HepG2 (cell line): ENCODE measurements around the gene COX8C. TPM values are rescaled to one million over a fixed set of nuclear protein-coding genes. Genes with fewer than 3 reads are reported as not detected.

Experiments used
- ATAC-seq: fragments of 200-7000 bp; cut with Tn5 transposase; 3 replicates; pipeline ENCODE4 v1.9.1; 2020; ENCODE audit warnings: mild to moderate bottlenecking, moderate library complexity
- BruUV-seq: library from RNA; stranded (reverse); fragments of 400-500 nt; replicated peaks from 2 replicates; lab custom pipeline; 2021; lab: Mats Ljungman, UMichigan
- CTCF ChIA-PET: fragments of 300-600 bp; formaldehyde crosslinking; extraction: SDS; loops from one replicate; lab custom pipeline; 2021; ENCODE audit warnings: low total read pairs, inconsistent platforms, low intra/inter-chr PET ratio; lab: Yijun Ruan, JAX
- POLR2A ChIA-PET: fragments of 350-600 bp; sonication (Branson Sonifier 250); formaldehyde crosslinking; loops from one replicate; lab custom pipeline; 2020; ENCODE audit warnings: antibody characterized with exemption, inconsistent platforms; lab: Yijun Ruan, JAX
- DNase-seq: peaks from one replicate; pipeline ENCODE4 v3.0.0-alpha.2; 2015; ENCODE audit warnings: low spot score
- FAIRE-seq: peaks from 3 replicates; lab custom pipeline; 2011; peaks lifted over from hg19 to GRCh38; lab: Jason Lieb, UNC
- H2AFZ ChIP-seq: one replicate; pipeline ENCODE4 v1.6.1; 2011; ENCODE audit warnings: low read length, inconsistent platforms
- H3K27ac ChIP-seq: fragments of 300-600 bp; 3 replicates; pipeline ENCODE4 v1.8.0; 2011; ENCODE audit warnings: mixed run types, mild to moderate bottlenecking, mixed read lengths, low read length, inconsistent platforms; ENCODE audit not compliant: insufficient read depth; ENCODE audit errors: extremely low read length
- H3K27me3 ChIP-seq, 2 experiments: fragments of 200-600 bp in 1 of 2; 2 replicates in 1 of 2; 3 replicates in 1 of 2; pipeline versions ENCODE4 v1.6.0 to v1.8.0; 2011; ENCODE audit warnings: low read length in 2 of 2, mild to moderate bottlenecking in 2 of 2, moderate library complexity in 2 of 2, inconsistent platforms in 1 of 2; ENCODE audit not compliant: insufficient read depth in 2 of 2, control insufficient read depth in 1 of 2
- H3K36me3 ChIP-seq, 2 experiments: fragments of 200-600 bp in 1 of 2; replicated peaks in 1 of 2; 2 replicates in 1 of 2; 3 replicates in 1 of 2; pipeline versions ENCODE4 v1.5.1 to v1.8.0; 2011; ENCODE audit warnings: low read length in 2 of 2, inconsistent platforms in 1 of 2; ENCODE audit not compliant: insufficient read depth in 2 of 2, control insufficient read depth in 1 of 2
- H3K4me1 ChIP-seq: 2 replicates; pipeline ENCODE4 v1.5.1; 2012; ENCODE audit warnings: low read length, inconsistent platforms; ENCODE audit not compliant: insufficient read depth
- H3K4me2 ChIP-seq: 2 replicates; pipeline ENCODE4 v1.6.0; 2011; ENCODE audit warnings: low read depth, low read length, inconsistent platforms
- H3K4me3 ChIP-seq, 3 experiments: fragments of 200-600 bp in 1 of 3; sonication (generic), shearing (Covaris generic) in 1 of 3; replicated peaks in 1 of 3; 2 replicates each; pipeline ENCODE4 v1.5.1; 2011 to 2016; ENCODE audit warnings: low read length in 3 of 3, inconsistent platforms in 2 of 3, low read depth in 2 of 3, mild to moderate bottlenecking in 2 of 3, control low read depth in 1 of 3, mixed read lengths in 1 of 3; ENCODE audit not compliant: insufficient read depth in 1 of 3
- H3K79me2 ChIP-seq: one replicate; pipeline ENCODE4 v1.6.1; 2011; ENCODE audit warnings: low read length, inconsistent platforms; ENCODE audit not compliant: insufficient read depth
- H3K9ac ChIP-seq: 2 replicates; pipeline ENCODE4 v1.6.0; 2011; ENCODE audit warnings: mild to moderate bottlenecking, low read depth, low read length, inconsistent platforms; ENCODE audit not compliant: insufficient read depth
- H3K9me3 ChIP-seq: 2 replicates; pipeline ENCODE4 v1.5.1; 2012; ENCODE audit warnings: mild to moderate bottlenecking, low read length
- H4K20me1 ChIP-seq: 2 replicates; pipeline ENCODE4 v1.6.0; 2011; ENCODE audit warnings: inconsistent platforms, mild to moderate bottlenecking, low read length, moderate library complexity; ENCODE audit not compliant: insufficient read depth
- ARID4A ChIP-seq: sonication (generic); formaldehyde crosslinking; IDR thresholded peaks from 2 replicates; pipeline ENCODE4 v1.5.0; 2020; ENCODE audit warnings: mild to moderate bottlenecking, missing genetic modification reagents, borderline replicate concordance
- EHMT2 ChIP-seq: fragments of 200-600 bp; sonication (generic); IDR thresholded peaks from 2 replicates; pipeline ENCODE4 v1.7.0; 2017; ENCODE audit warnings: antibody characterized with exemption, low read depth, low read length, borderline replicate concordance
- FLYWCH1 ChIP-seq: sonication (generic); formaldehyde crosslinking; IDR thresholded peaks from 2 replicates; pipeline ENCODE4 v1.8.1; 2023; ENCODE audit warnings: mild to moderate bottlenecking, missing genetic modification reagents
- HMG20B ChIP-seq: conservative IDR thresholded peaks from 2 replicates; pipeline ENCODE4 v1.6.1; 2016; ENCODE audit warnings: missing genetic modification reagents, missing compliant biosample characterization
- ISL2 ChIP-seq: sonication (generic); formaldehyde crosslinking; IDR thresholded peaks from 2 replicates; pipeline ENCODE4 v1.5.0; 2020; ENCODE audit warnings: missing genetic modification reagents
- JARID2 ChIP-seq: sonication (generic); formaldehyde crosslinking; IDR thresholded peaks from 2 replicates; pipeline ENCODE4 v1.8.1; 2023; ENCODE audit warnings: missing genetic modification reagents, inconsistent platforms; ENCODE audit not compliant: insufficient replicate concordance
- POGK ChIP-seq: sonication (generic); formaldehyde crosslinking; conservative IDR thresholded peaks from 2 replicates; pipeline ENCODE4 v1.8.0; 2022; ENCODE audit warnings: mild to moderate bottlenecking, moderate library complexity, missing genetic modification reagents
- TAF15 ChIP-seq: fragments of 200-400 bp; formaldehyde crosslinking; IDR thresholded peaks from one replicate; pipeline ENCODE4 v1.6.1; 2018; ENCODE audit warnings: mild to moderate bottlenecking, low read depth, low read length; ENCODE audit not compliant: poor library complexity, severe bottlenecking
- TBP ChIP-seq: sonication (generic); formaldehyde crosslinking; IDR thresholded peaks from 2 replicates; pipeline ENCODE4 v1.5.0; 2020; ENCODE audit warnings: missing genetic modification reagents
- TRIM24 ChIP-seq: sonication (generic); formaldehyde crosslinking; IDR thresholded peaks from 2 replicates; pipeline ENCODE4 v1.8.0; 2022; ENCODE audit warnings: mild to moderate bottlenecking, missing genetic modification reagents
- ZNF331 ChIP-seq: sonication (generic); formaldehyde crosslinking; IDR thresholded peaks from 2 replicates; pipeline ENCODE4 v1.4.0; 2020; ENCODE audit warnings: missing genetic modification reagents
- ZNF367 ChIP-seq: sonication (generic); formaldehyde crosslinking; IDR thresholded peaks from 2 replicates; pipeline ENCODE4 v1.4.0; 2020; ENCODE audit warnings: missing genetic modification reagents, borderline replicate concordance
- ZNF713 ChIP-seq: sonication (generic); formaldehyde crosslinking; IDR thresholded peaks from 2 replicates; pipeline ENCODE4 v1.4.0; 2020; ENCODE audit warnings: mild to moderate bottlenecking, missing genetic modification reagents
- WGBS: methylation state at CpG from one replicate; pipeline ENCODE4 v1.1.6; 2017; ENCODE audit warnings: low lambda C conversion rate; 5-methylcytosine and 5-hydroxymethylcytosine counted together
- in situ Hi-C: cut with HindIII; loops from 2 replicates; pipeline ENCODE4 v1.10.0; 2017; ENCODE audit warnings: low pct_unique_long_range_greater_than_20kb; ENCODE audit not compliant: extremely low pct_ligation_motif_present
- intact Hi-C: fragments of 100-400 bp; cut with micrococcal nuclease; formaldehyde crosslinking; loops from one replicate; pipeline ENCODE4 v1.10.0; 2022; ENCODE audit not compliant: unreplicated experiment
- polyA plus RNA-seq, 8 experiments: library from polyadenylated mRNA; depleted of rRNA in 3 of 8; stranded (reverse) in 7 of 8; unstranded in 1 of 8; fragments of >200 nt; fragmentation: Illumina TruSeq in 4 of 8; extraction: Trizol in 4 of 8; gene quantifications; 2 replicates each; pipeline versions ENCODE4 v1.2.1 to v1.2.3, GENCODE V29; 2011 to 2016; ENCODE audit warnings: low read depth in 4 of 8, missing spikeins in 1 of 8, mixed read lengths in 1 of 8; ENCODE audit not compliant: insufficient read depth in 1 of 8
- total RNA-seq, 5 experiments: library from RNA; depleted of rRNA; stranded (reverse); fragments of >200 nt; fragmentation: Illumina TruSeq; extraction: Trizol; gene quantifications; 2 replicates each; pipeline ENCODE4 v1.2.3, GENCODE V29; 2016; ENCODE audit warnings: low read depth in 1 of 5

The COX8C gene
- total and polyA plus RNA-seq, 2 of the 13 experiments (the other 11 are each of a cell fraction or from before 2014, with no cell fraction given), result not detected

DNA sequence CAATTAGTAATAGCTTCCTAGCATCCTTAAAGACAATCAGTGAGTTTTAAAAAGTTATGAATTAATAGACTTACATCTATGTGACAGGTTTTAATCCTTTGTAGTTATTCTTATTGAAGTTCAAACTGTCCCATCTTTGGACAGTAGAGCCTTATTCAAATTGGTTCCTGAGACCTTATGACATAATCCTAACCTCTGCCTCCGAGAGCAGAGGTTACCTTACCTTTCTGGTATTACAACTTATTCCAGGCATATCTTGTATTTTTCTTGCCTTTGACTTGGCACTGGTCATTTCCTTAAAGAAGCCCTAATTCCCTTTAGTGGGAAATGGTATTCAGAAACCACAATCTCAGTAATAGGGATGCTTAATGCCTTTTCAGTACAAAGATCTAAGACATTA, 35.9 kb upstream of the COX8C start:
- H3K4me1 ChIP-seq, result no peaks in the 10 kb centered on the region
- no peak for DNase-seq
- intact Hi-C loops (no loop called here), in situ Hi-C loops (no loop called here)
- no peaks in the 10 kb centered on the region; a peak in 3 of 5 replicates for H3K36me3 ChIP-seq
- no peak overlapping the region for H3K9ac ChIP-seq
- H3K27ac ChIP-seq, result no peak overlapping the region
- peaks cover 7% of the 10 kb centered on the region for H4K20me1 ChIP-seq
- H3K27me3 ChIP-seq, result no peaks in the 10 kb centered on the region; a peak in 1 of 5 replicates
- 86% methylated on average over 1 of the region's 1 CpG for WGBS
- TF ChIP-seq POGK (CRISPR knock-in tag), result no peak
- TF ChIP-seq ZNF713 (CRISPR knock-in tag), result no peak
- TF ChIP-seq ZNF367 (CRISPR knock-in tag), result no peak
- no peak for TF ChIP-seq TBP
- no peaks in the 10 kb centered on the region for H3K9me3 ChIP-seq
- no peak overlapping the region for H3K4me2 ChIP-seq
- no peak overlapping the region for H2AFZ ChIP-seq
- ChIA-PET POLR2A (no interaction called here), CTCF (no interaction called here)
- ATAC-seq, result no peak
- H3K4me3 ChIP-seq, result no peak overlapping the region
- peaks cover 69% of the 10 kb centered on the region for H3K79me2 ChIP-seq
- BruUV-seq, result no TSS peak
- FAIRE-seq, result no peak

GRCh38 chr14:93315575-93315974, 31.4 kb upstream of the COX8C start:
- Histone ChIP-seq H3K27me3 (no peaks in the 10 kb centered on the region), H3K4me3 (no peak overlapping the region), H3K9me3 (no peaks in the 10 kb centered on the region), H2AFZ (no peak overlapping the region), H3K79me2 (peaks cover 87% of the 10 kb centered on the region), H3K4me1 (peaks cover 29% of the 10 kb centered on the region), H3K27ac (no peak overlapping the region), H3K4me2 (no peak overlapping the region), H3K36me3 (no peaks in the 10 kb centered on the region), H3K9ac (no peak overlapping the region), H4K20me1 (peaks cover 27% of the 10 kb centered on the region)
- BruUV-seq, result no TSS peak
- CTCF ChIA-PET, result no interaction called here
- ATAC-seq (no peak), DNase-seq (no peak), FAIRE-seq (no peak)
- in situ Hi-C loops, result no loop called here
- intact Hi-C loops, result no loop called here
- TF ChIP-seq TAF15 (no peak), ZNF331 (no peak), TRIM24 (CRISPR knock-in tag) (no peak), FLYWCH1 (no peak), HMG20B (CRISPR knock-in tag) (no peak), EHMT2 (no peak), ISL2 (CRISPR knock-in tag) (no peak), JARID2 (no peak), ARID4A (CRISPR knock-in tag) (no peak)
- POLR2A ChIA-PET, result no interaction called here
